Karpas-422 (cell line): ENCODE measurements around the gene MATN4. TPM values are rescaled to one million over a fixed set of nuclear protein-coding genes. Genes with fewer than 3 reads are reported as not detected.

Source experiments
- DNase-seq: peaks from one replicate; pipeline ENCODE4 v3.0.0-alpha.2; 2015
- H2AFZ ChIP-seq: fragments of 200-600 bp; sonication (generic); 2 replicates; pipeline ENCODE4 v1.6.1; 2014; ENCODE audit warnings: antibody characterized with exemption, low read length, mixed read lengths
- H3K27ac ChIP-seq: fragments of 200-600 bp; sonication (generic); 2 replicates; pipeline ENCODE4 v1.5.1; 2014; ENCODE audit warnings: mild to moderate bottlenecking, low read length, moderate library complexity
- H3K27me3 ChIP-seq: fragments of 200-600 bp; sonication (generic); 2 replicates; pipeline ENCODE4 v1.6.1; 2014; ENCODE audit warnings: low read length, mixed read lengths
- H3K36me3 ChIP-seq: fragments of 200-600 bp; sonication (generic); 2 replicates; pipeline ENCODE4 v1.6.1; 2014; ENCODE audit warnings: low read length, mixed read lengths; ENCODE audit not compliant: insufficient read depth
- H3K4me1 ChIP-seq: fragments of 200-600 bp; sonication (generic); 2 replicates; pipeline ENCODE4 v1.6.1; 2014; ENCODE audit warnings: mild to moderate bottlenecking, low read length, mixed read lengths
- H3K4me2 ChIP-seq: fragments of 200-600 bp; sonication (generic); 2 replicates; pipeline ENCODE4 v1.6.1; 2014; ENCODE audit warnings: low read length, low read depth, mild to moderate bottlenecking; ENCODE audit not compliant: poor library complexity, severe bottlenecking
- H3K4me3 ChIP-seq: fragments of 200-600 bp; sonication (generic); 2 replicates; pipeline ENCODE4 v1.5.1; 2014; ENCODE audit warnings: mild to moderate bottlenecking, antibody characterized with exemption, low read length, mixed read lengths
- H3K79me2 ChIP-seq: fragments of 200-600 bp; sonication (generic); 2 replicates; pipeline ENCODE4 v1.6.1; 2014; ENCODE audit warnings: mild to moderate bottlenecking, low read length, mixed read lengths
- H3K9ac ChIP-seq: fragments of 200-600 bp; sonication (generic); 2 replicates; pipeline ENCODE4 v1.6.0; 2014; ENCODE audit warnings: low read length
- H3K9me2 ChIP-seq: fragments of 200-600 bp; sonication (generic), shearing (Covaris generic); replicated peaks from 2 replicates; pipeline ENCODE4 v1.6.0; 2014; ENCODE audit warnings: mild to moderate bottlenecking, low read length, moderate library complexity; ENCODE audit not compliant: insufficient read depth
- H3K9me3 ChIP-seq: fragments of 300-700, 200-600 bp; sonication (generic); 2 replicates; pipeline ENCODE4 v1.6.1; 2014; ENCODE audit warnings: low read length, mixed read lengths
- H4K20me1 ChIP-seq: fragments of 200-600 bp; sonication (generic); 2 replicates; pipeline ENCODE4 v1.6.1; 2014; ENCODE audit warnings: mild to moderate bottlenecking, antibody characterized with exemption, low read length, low read depth; ENCODE audit not compliant: insufficient read depth
- total RNA-seq: library from RNA; depleted of rRNA; stranded (reverse); fragments of >200 nt; shearing (Covaris generic); gene quantifications from 2 replicates; pipeline ENCODE4 v1.2.3, GENCODE V29; 2014; ENCODE audit warnings: low replicate concordance

The MATN4 gene
- total RNA-seq, 1 experiment from 2014 or later, result not detected

GRCh38 chr20:45283551-45284057 lies 24.5 kb downstream of the MATN4 start:
- Histone ChIP-seq H3K9ac (no peak overlapping the region), H3K9me2 (no peaks in the 10 kb centered on the region), H3K79me2 (no peaks in the 10 kb centered on the region), H3K36me3 (no peaks in the 10 kb centered on the region), H3K27me3 (no peaks in the 10 kb centered on the region), H3K4me2 (no peak overlapping the region), H3K4me3 (no peak overlapping the region), H3K9me3 (no peaks in the 10 kb centered on the region), H4K20me1 (no peaks in the 10 kb centered on the region), H2AFZ (no peak overlapping the region), H3K27ac (no peak overlapping the region), H3K4me1 (peaks cover 4% of the 10 kb centered on the region)
- no peak for DNase-seq

DNA sequence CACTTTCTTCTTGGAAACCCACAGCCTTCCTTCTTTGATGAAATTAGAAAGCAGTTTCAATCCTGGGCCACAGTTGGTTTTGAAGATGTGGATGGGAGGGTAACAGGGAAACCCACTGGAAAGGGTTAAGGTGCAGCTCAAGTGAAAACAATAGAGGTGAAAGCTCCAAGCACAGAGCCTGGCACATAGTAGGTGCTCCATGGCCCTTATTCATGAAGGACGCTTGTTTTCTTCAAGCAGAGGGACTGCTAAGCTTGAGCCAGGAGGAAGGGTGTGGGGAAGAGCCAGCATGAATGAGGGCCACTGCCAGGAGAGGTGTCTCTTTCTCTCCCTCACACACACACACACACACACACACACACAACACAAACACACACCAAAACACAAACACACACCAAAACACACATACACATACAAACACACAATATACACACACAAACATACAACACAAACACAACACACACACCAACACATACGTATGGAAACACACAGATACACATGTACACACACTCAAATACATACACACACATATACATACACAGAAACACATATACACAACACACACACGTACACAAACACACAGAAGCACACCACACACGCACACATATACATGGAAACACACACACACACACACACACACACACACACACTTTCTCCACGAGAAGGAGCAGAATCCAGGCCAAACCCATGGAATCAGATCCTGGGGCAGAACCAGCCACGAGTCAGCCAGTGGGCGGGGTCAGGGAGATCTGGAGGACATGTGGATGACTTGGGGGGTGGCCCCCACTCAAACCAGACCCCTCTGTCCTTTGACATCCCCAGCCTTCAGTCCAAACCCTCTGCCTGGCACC lies 25.2 kb downstream of the MATN4 start:
- Histone ChIP-seq H3K9ac (no peak overlapping the region), H3K27me3 (no peaks in the 10 kb centered on the region), H3K4me3 (no peak overlapping the region), H3K4me1 (peaks cover 4% of the 10 kb centered on the region), H2AFZ (no peak overlapping the region), H3K4me2 (no peak overlapping the region), H3K27ac (no peak overlapping the region), H3K9me2 (no peaks in the 10 kb centered on the region), H3K36me3 (no peaks in the 10 kb centered on the region), H3K79me2 (no peaks in the 10 kb centered on the region), H3K9me3 (no peaks in the 10 kb centered on the region), H4K20me1 (no peaks in the 10 kb centered on the region)
- no peak for DNase-seq

DNA sequence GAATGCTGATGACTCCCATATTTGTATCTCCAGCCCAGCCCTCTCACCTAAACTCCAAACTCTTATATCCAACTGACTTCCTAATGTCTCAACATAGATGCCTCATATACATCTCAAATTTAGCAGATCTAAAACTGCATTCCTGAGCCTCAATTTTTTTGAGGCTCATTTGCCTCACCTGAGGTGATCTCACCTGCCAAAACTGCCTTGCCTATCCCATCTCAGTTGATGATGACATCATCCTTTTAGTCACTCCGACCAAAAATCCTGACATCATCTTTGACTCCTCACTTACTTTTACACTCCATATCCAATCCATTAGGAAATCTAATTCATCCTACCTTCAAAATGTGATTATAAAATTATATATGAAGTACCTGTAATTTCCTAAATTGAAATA lies 28.1 kb downstream of the MATN4 start:
- Histone ChIP-seq H3K4me3 (no peak overlapping the region), H3K4me2 (no peak overlapping the region), H4K20me1 (no peaks in the 10 kb centered on the region), H3K79me2 (no peaks in the 10 kb centered on the region), H3K4me1 (no peaks in the 10 kb centered on the region), H3K9me2 (no peaks in the 10 kb centered on the region), H2AFZ (no peak overlapping the region), H3K27me3 (no peaks in the 10 kb centered on the region), H3K36me3 (no peaks in the 10 kb centered on the region), H3K27ac (no peak overlapping the region), H3K9ac (no peak overlapping the region), H3K9me3 (no peaks in the 10 kb centered on the region)
- DNase-seq, result no peak

GRCh38 chr20:45275338-45275737 lies 32.8 kb downstream of the MATN4 start:
- Histone ChIP-seq H4K20me1 (no peaks in the 10 kb centered on the region), H3K27ac (no peak overlapping the region), H3K9ac (no peak overlapping the region), H3K79me2 (no peaks in the 10 kb centered on the region), H3K27me3 (no peaks in the 10 kb centered on the region), H2AFZ (no peak overlapping the region), H3K9me2 (no peaks in the 10 kb centered on the region), H3K4me2 (no peak overlapping the region), H3K9me3 (no peaks in the 10 kb centered on the region), H3K4me1 (no peaks in the 10 kb centered on the region), H3K36me3 (no peaks in the 10 kb centered on the region), H3K4me3 (no peak overlapping the region)
- no peak for DNase-seq

- Histone ChIP-seq H3K4me3 (no peak overlapping the region), H3K4me1 (no peaks in the 10 kb centered on the region), H2AFZ (no peak overlapping the region), H3K9ac (no peak overlapping the region), H3K79me2 (no peaks in the 10 kb centered on the region), H3K36me3 (no peaks in the 10 kb centered on the region), H3K9me3 (no peaks in the 10 kb centered on the region), H3K9me2 (no peaks in the 10 kb centered on the region), H4K20me1 (no peaks in the 10 kb centered on the region), H3K27me3 (no peaks in the 10 kb centered on the region), H3K27ac (no peak overlapping the region), H3K4me2 (no peak overlapping the region)
- DNase-seq, result no peak
Measured at GRCh38 chr20:45269754-45270270, 38.3 kb downstream of the MATN4 start.

- no peaks in the 10 kb centered on the region for H3K79me2 ChIP-seq
- no peak overlapping the region for H3K4me2 ChIP-seq
- DNase-seq, result no peak
- H3K9me2 ChIP-seq, result no peaks in the 10 kb centered on the region
- H3K9me3 ChIP-seq, result no peaks in the 10 kb centered on the region
- H3K27ac ChIP-seq, result no peak overlapping the region
- no peak overlapping the region for H3K9ac ChIP-seq
- no peaks in the 10 kb centered on the region for H3K36me3 ChIP-seq
- H2AFZ ChIP-seq, result no peak overlapping the region
- no peaks in the 10 kb centered on the region for H4K20me1 ChIP-seq
- no peak overlapping the region for H3K4me3 ChIP-seq
- H3K27me3 ChIP-seq, result no peaks in the 10 kb centered on the region
- H3K4me1 ChIP-seq, result no peaks in the 10 kb centered on the region
Measured at GRCh38 chr20:45269056-45269455, 39.0 kb downstream of the MATN4 start.

- Histone ChIP-seq H3K27me3 (no peaks in the 10 kb centered on the region), H3K27ac (no peak overlapping the region), H4K20me1 (no peaks in the 10 kb centered on the region), H3K9ac (no peak overlapping the region), H3K4me1 (no peaks in the 10 kb centered on the region), H3K4me2 (no peak overlapping the region), H3K4me3 (no peak overlapping the region), H3K9me2 (no peaks in the 10 kb centered on the region), H2AFZ (no peak overlapping the region), H3K36me3 (no peaks in the 10 kb centered on the region), H3K79me2 (no peaks in the 10 kb centered on the region), H3K9me3 (no peaks in the 10 kb centered on the region)
- DNase-seq, result no peak
Measured at GRCh38 chr20:45268531-45268930, 39.6 kb downstream of the MATN4 start.

- Histone ChIP-seq H3K9ac (no peak overlapping the region), H3K9me2 (no peaks in the 10 kb centered on the region), H4K20me1 (no peaks in the 10 kb centered on the region), H3K4me3 (no peak overlapping the region), H3K36me3 (no peaks in the 10 kb centered on the region), H3K4me1 (no peaks in the 10 kb centered on the region), H3K27ac (no peak overlapping the region), H3K9me3 (no peaks in the 10 kb centered on the region), H3K79me2 (no peaks in the 10 kb centered on the region), H2AFZ (no peak overlapping the region), H3K27me3 (no peaks in the 10 kb centered on the region), H3K4me2 (no peak overlapping the region)
- DNase-seq, result no peak
Measured at GRCh38 chr20:45266977-45267376, 41.1 kb downstream of the MATN4 start.
